Endothelial cell of umbilical vein (primary cell): ENCODE measurements around the gene BRSK2.

Source experiments
- CTCF ChIP-seq, 2 donors: IDR thresholded peaks; 1 replicate in 1 of 2; 2 replicates in 1 of 2; pipeline ENCODE4 v1.5.1; 2011; ENCODE audit warnings: low read length in 2 of 2, mild to moderate bottlenecking in 2 of 2, moderate library complexity in 2 of 2, control low read depth in 1 of 2, inconsistent platforms in 1 of 2, low read depth in 1 of 2; ENCODE audit not compliant: insufficient read depth in 1 of 2; ENCODE audit errors: extremely low read depth in 1 of 2
- EZH2 ChIP-seq: IDR thresholded peaks from 2 replicates; pipeline ENCODE4 v1.6.1; 2012; ENCODE audit warnings: borderline replicate concordance, low read depth, mild to moderate bottlenecking, moderate library complexity, low read length, inconsistent platforms; ENCODE audit not compliant: severe bottlenecking
- MAX ChIP-seq: IDR thresholded peaks from 2 replicates; pipeline ENCODE4 v1.6.1; 2011; ENCODE audit not compliant: insufficient read depth, insufficient read length
- POLR2A ChIP-seq: IDR thresholded peaks from 2 replicates; pipeline ENCODE4 v1.6.1; 2012; ENCODE audit warnings: low read depth, mild to moderate bottlenecking, control low read depth, low read length
- POLR2AphosphoS5 ChIP-seq: IDR thresholded peaks from 2 replicates; pipeline ENCODE4 v1.6.1; 2012; ENCODE audit warnings: low read depth, mild to moderate bottlenecking, control low read depth, low read length, moderate library complexity; ENCODE audit not compliant: insufficient read depth

GRCh38 chr11:1479006-1479677, 89.4 kb downstream of the BRSK2 start:
- TF ChIP-seq MAX: no peak
- no peak for TF ChIP-seq CTCF (IDR thresholded peaks at IDR 0.05; ENCODE audit: extremely low read depth in 1 of 2, insufficient read depth in 1 of 2, low read depth in 1 of 2, low read length in 2 of 2)
- TF ChIP-seq POLR2AphosphoS5: no peak
- no peak for TF ChIP-seq POLR2A
- TF ChIP-seq EZH2: no peak
